Progenitor cell of endocrine pancreas (in vitro differentiated cells): ENCODE results near the gene APP. TPM values are rescaled to one million over a fixed set of nuclear protein-coding genes. Genes with fewer than 3 reads are reported as not detected.

Source experiments
- DNase-seq: peaks from one replicate; pipeline ENCODE4 v3.0.0; 2021; ENCODE audit warnings: low spot score; ENCODE audit not compliant: unreplicated experiment
- H3K27ac Mint-ChIP-seq: 2 replicates; pipeline ENCODE4 v1.8.0; 2021; ENCODE audit warnings: mild to moderate bottlenecking, moderate library complexity, mixed read lengths
- H3K27me3 Mint-ChIP-seq: 2 replicates; pipeline ENCODE4 v1.8.0; 2021; ENCODE audit warnings: mixed read lengths
- H3K36me3 Mint-ChIP-seq: 2 replicates; pipeline ENCODE4 v1.8.0; 2022; ENCODE audit warnings: mixed read lengths; ENCODE audit not compliant: insufficient read depth
- H3K4me1 Mint-ChIP-seq: 2 replicates; pipeline ENCODE4 v1.8.0; 2021; ENCODE audit warnings: low read depth, mixed read lengths
- H3K4me3 Mint-ChIP-seq: 2 replicates; pipeline ENCODE4 v1.8.0; 2021; ENCODE audit warnings: low read depth, mild to moderate bottlenecking, moderate library complexity, mixed read lengths
- H3K9me3 Mint-ChIP-seq: 2 replicates; pipeline ENCODE4 v1.8.0; 2021; ENCODE audit warnings: low read depth, mixed read lengths
- total RNA-seq: library from RNA; stranded (reverse); gene quantifications from 2 replicates; pipeline ENCODE4 v1.2.1, GENCODE V29; 2021
- TF ChIP-seq, protein P1 (sequence below): fragments of 200-600 bp; sonication (generic); IDR thresholded peaks from one replicate; pipeline ENCODE4 v1.5.0; 2021; ENCODE audit warnings: antibody characterized with exemption, mild to moderate bottlenecking; ENCODE audit not compliant: unreplicated experiment

Gene APP
- total RNA-seq, 1 donor from 2014 or later, result 631 TPM

GRCh38 chr21:26171258-26172100 is 909 bp upstream of the APP start:
- TF ChIP-seq, protein P1, sequence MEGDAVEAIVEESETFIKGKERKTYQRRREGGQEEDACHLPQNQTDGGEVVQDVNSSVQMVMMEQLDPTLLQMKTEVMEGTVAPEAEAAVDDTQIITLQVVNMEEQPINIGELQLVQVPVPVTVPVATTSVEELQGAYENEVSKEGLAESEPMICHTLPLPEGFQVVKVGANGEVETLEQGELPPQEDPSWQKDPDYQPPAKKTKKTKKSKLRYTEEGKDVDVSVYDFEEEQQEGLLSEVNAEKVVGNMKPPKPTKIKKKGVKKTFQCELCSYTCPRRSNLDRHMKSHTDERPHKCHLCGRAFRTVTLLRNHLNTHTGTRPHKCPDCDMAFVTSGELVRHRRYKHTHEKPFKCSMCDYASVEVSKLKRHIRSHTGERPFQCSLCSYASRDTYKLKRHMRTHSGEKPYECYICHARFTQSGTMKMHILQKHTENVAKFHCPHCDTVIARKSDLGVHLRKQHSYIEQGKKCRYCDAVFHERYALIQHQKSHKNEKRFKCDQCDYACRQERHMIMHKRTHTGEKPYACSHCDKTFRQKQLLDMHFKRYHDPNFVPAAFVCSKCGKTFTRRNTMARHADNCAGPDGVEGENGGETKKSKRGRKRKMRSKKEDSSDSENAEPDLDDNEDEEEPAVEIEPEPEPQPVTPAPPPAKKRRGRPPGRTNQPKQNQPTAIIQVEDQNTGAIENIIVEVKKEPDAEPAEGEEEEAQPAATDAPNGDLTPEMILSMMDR, result no peak
- Mint-ChIP-seq H3K4me1 (peaks cover 24% of the 10 kb centered on the region), H3K9me3 (no peaks in the 10 kb centered on the region), H3K27ac (peak overlapping the region; percentile 82), H3K27me3 (no peaks in the 10 kb centered on the region), H3K36me3 (no peaks in the 10 kb centered on the region), H3K4me3 (peak overlapping the region; percentile 93)
- no peak for DNase-seq

DNA sequence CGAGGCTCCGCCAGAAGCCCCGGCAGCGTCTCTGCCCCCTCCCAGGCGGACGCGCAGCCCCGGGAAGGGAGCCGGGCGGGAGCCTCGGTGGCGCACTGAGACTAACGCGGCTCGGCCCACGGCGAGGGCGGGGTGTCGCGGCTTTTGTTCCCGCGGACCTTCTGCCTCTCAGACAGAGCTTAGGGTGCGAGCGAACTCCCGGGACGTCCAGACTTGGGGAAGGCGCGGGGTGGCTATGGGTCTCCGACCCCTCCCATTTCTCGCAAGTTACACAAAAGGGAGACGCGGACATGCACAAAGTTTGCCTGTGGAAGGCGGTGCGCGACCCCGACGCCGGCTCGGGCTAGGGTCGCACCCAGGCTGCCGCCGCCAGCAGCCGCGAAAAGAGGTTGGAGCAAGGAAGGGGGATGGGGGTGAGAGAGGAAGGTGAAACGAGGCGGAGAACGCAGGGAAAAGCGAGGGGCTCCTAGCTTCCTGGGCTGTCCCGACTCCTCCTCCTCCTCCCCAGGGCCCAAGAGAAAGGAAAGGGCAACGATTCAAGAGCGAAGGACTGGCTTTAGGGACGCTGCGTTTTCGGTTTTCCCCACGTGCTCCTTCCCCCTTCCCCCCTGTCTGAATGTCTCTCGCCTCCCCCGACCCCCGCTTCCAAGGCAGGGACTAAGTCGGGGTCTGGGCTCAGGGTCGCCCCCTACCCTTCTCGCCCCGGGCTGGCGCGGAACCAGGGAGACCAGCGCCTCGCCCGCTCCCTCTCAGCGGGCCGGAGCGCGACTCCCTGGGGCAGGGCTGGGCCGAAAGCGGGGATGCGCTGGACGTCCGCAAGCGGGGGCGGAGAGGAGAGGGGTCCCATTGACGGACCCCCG is 729 bp downstream of the APP start:
- no peaks in the 10 kb centered on the region for H3K9me3 Mint-ChIP-seq
- no peaks in the 10 kb centered on the region for H3K36me3 Mint-ChIP-seq
- peak overlapping the region; percentile 93 for H3K4me3 Mint-ChIP-seq
- no peaks in the 10 kb centered on the region for H3K27me3 Mint-ChIP-seq
- TF ChIP-seq, protein P1, result no peak
- H3K27ac Mint-ChIP-seq, result peak overlapping the region; percentile 97
- peaks cover 37% of the 10 kb centered on the region for H3K4me1 Mint-ChIP-seq
- DNase-seq, result peak; percentile 49

DNA sequence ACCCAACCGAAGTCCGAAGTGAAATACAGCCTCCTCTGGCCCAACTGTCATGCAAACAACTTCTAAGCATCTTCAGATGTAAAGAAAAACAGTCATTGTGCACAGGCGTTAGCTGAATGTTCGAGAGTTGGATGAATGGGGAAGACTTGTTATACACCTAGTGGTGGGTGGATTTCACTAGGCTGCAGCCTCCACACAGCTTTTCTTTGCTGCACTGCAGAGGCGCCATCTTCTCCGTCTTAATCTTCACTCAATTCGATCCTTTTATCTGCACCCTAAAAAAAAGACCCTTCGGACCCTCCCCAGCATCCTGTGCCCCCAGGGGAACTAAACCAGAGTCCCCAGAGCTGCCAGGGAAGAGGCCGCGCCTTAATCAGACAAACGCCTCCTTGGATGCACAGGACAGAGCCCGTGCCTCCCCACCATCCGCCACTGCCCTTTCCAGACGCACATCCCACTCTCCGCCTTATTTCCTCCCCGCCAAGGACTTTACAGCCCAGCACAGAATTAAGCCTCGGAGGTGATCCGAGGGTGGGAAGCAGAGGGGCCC is 1.4 kb downstream of the APP start:
- H3K36me3 Mint-ChIP-seq, result no peaks in the 10 kb centered on the region
- TF ChIP-seq, protein P1, result peak; percentile 51
- peak overlapping the region; percentile 97 for H3K27ac Mint-ChIP-seq
- peaks cover 41% of the 10 kb centered on the region for H3K4me1 Mint-ChIP-seq
- DNase-seq, result peak; percentile 14
- H3K4me3 Mint-ChIP-seq, result peak overlapping the region; percentile 93
- H3K27me3 Mint-ChIP-seq, result no peaks in the 10 kb centered on the region
- H3K9me3 Mint-ChIP-seq, result no peaks in the 10 kb centered on the region

DNA sequence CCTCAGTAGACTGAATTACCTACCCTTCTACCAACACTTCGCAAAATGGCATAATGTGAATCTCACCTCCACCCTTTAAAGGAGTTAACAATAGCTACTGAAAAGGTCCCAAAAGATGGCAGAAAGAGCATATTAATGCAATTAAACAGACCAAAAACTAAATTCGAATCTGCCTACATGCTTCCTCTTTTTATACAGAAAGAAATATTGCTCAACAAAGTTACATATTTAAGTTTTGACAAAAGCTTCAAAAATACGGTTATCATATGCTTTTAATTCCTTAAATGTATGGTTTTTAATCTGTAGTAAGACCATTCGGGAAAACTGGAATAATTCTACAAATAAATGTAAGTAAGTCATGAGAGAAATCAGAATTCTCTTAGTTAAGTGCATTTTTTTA is 2.2 kb downstream of the APP start:
- H3K27me3 Mint-ChIP-seq, result no peaks in the 10 kb centered on the region
- peak overlapping the region; percentile 97 for H3K27ac Mint-ChIP-seq
- no peaks in the 10 kb centered on the region for H3K9me3 Mint-ChIP-seq
- H3K4me1 Mint-ChIP-seq, result peaks cover 42% of the 10 kb centered on the region
- no peak for DNase-seq
- peak overlapping the region; percentile 93 for H3K4me3 Mint-ChIP-seq
- TF ChIP-seq, protein P1, result no peak
- no peaks in the 10 kb centered on the region for H3K36me3 Mint-ChIP-seq

GRCh38 chr21:26167593-26167992 is 3.0 kb downstream of the APP start:
- no peaks in the 10 kb centered on the region for H3K36me3 Mint-ChIP-seq
- H3K9me3 Mint-ChIP-seq, result no peaks in the 10 kb centered on the region
- H3K27ac Mint-ChIP-seq, result peak overlapping the region; percentile 69
- no peaks in the 10 kb centered on the region for H3K27me3 Mint-ChIP-seq
- DNase-seq, result no peak
- TF ChIP-seq, protein P1, result no peak
- H3K4me1 Mint-ChIP-seq, result peaks cover 43% of the 10 kb centered on the region
- peak overlapping the region; percentile 93 for H3K4me3 Mint-ChIP-seq
